ENCODE results near the gene ESR2. TPM values are rescaled to one million over a fixed set of nuclear protein-coding genes. Genes with fewer than 3 reads are reported as not detected.
"Not testable (repeated sequence)": the region's sequence is repeated elsewhere in the genome, so short reads cannot be mapped to it uniquely, and the experiment has no call there.

ESR2 gene
- total RNA-seq, 2 experiments from 2014 or later: 0.16 TPM; not detected in 1

- no peaks in the 10 kb centered on the region for H3K9me3 Mint-ChIP-seq (ENCODE audit: insufficient read depth)
- peak overlapping the region; percentile 7 for H3K27ac Mint-ChIP-seq
- H3K27me3 Mint-ChIP-seq (ENCODE audit: low read depth): no peaks in the 10 kb centered on the region
- H3K4me3 Mint-ChIP-seq: no peak overlapping the region
- peaks cover 66% of the 10 kb centered on the region for H3K36me3 Mint-ChIP-seq (ENCODE audit: low read depth)
- ChIA-PET POLR2A (no interaction called here), CTCF (interaction anchor here (0.6 kb wide), 1 partner anchor 13 kb away, joined by 4 read pairs; no protein-coding TSS in a partner anchor)
- DNase-seq (no peak), ATAC-seq (no peak)
- no peaks in the 10 kb centered on the region for H3K4me1 Mint-ChIP-seq (ENCODE audit: low read depth)
Observed at GRCh38 chr14:64217834-64218233, 76.3 kb downstream of the ESR2 start.

DNA sequence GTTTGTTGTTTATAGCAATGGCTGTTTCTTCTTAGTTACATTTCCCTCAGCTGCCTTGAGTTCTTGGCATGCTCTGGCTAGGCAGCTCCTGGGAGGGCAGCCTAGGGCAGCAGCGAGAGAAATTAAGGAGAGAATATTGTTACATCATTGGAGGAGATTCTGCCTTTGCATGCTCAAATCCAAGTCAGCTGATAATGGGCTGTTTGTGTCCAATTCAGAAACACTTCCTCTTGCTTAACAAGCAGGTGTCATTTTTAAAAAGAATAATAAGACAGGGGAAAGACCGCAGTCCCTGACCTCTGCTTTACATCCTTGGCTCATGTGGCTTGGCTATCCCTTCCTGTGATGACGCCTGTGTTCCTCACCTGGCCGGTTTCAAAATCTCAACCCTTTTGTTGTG lies 76.9 kb downstream of the ESR2 start:
- H3K27ac Mint-ChIP-seq: no peak overlapping the region
- no peak for ATAC-seq
- no peaks in the 10 kb centered on the region for H3K9me3 Mint-ChIP-seq (ENCODE audit: insufficient read depth)
- POLR2A ChIA-PET: no interaction called here
- CTCF ChIA-PET: interaction anchor here (0.6 kb wide), 1 partner anchor 13 kb away, joined by 4 read pairs; no protein-coding TSS in a partner anchor
- H3K36me3 Mint-ChIP-seq (ENCODE audit: low read depth): peaks cover 69% of the 10 kb centered on the region
- no peaks in the 10 kb centered on the region for H3K4me1 Mint-ChIP-seq (ENCODE audit: low read depth)
- DNase-seq: no peak
- H3K4me3 Mint-ChIP-seq: no peak overlapping the region
- no peaks in the 10 kb centered on the region for H3K27me3 Mint-ChIP-seq (ENCODE audit: low read depth)

- DNase-seq: no peak
- ChIA-PET POLR2A (no interaction called here), CTCF (no interaction called here)
- no peaks in the 10 kb centered on the region for H3K9me3 Mint-ChIP-seq (ENCODE audit: insufficient read depth)
- H3K36me3 Mint-ChIP-seq (ENCODE audit: low read depth): peaks cover 70% of the 10 kb centered on the region
- no peak for ATAC-seq
- no peak overlapping the region for H3K27ac Mint-ChIP-seq
- H3K4me3 Mint-ChIP-seq: no peak overlapping the region
- H3K27me3 Mint-ChIP-seq (ENCODE audit: low read depth): no peaks in the 10 kb centered on the region
- no peaks in the 10 kb centered on the region for H3K4me1 Mint-ChIP-seq (ENCODE audit: low read depth)
Observed at GRCh38 chr14:64215978-64216377, 78.2 kb downstream of the ESR2 start.

GRCh38 chr14:64215274-64215673 lies 78.9 kb downstream of the ESR2 start:
- no peaks in the 10 kb centered on the region for H3K27me3 Mint-ChIP-seq (ENCODE audit: low read depth)
- H3K4me3 Mint-ChIP-seq: no peak overlapping the region
- ChIA-PET CTCF (interaction anchor here (0.6 kb wide), 1 partner anchor 421 kb away, joined by 3 read pairs; no protein-coding TSS in a partner anchor), POLR2A (no interaction called here)
- no peak overlapping the region for H3K27ac Mint-ChIP-seq
- DNase-seq (no peak), ATAC-seq (no peak)
- H3K9me3 Mint-ChIP-seq (ENCODE audit: insufficient read depth): no peaks in the 10 kb centered on the region
- peaks cover 72% of the 10 kb centered on the region for H3K36me3 Mint-ChIP-seq (ENCODE audit: low read depth)
- no peaks in the 10 kb centered on the region for H3K4me1 Mint-ChIP-seq (ENCODE audit: low read depth)

- DNase-seq: no peak
- H3K4me3 Mint-ChIP-seq: no peak overlapping the region
- ATAC-seq: no peak
- ChIA-PET CTCF (no interaction called here), POLR2A (interaction anchor here (0.7 kb wide), 1 partner anchor 10 kb away, joined by 3 read pairs; no protein-coding TSS in a partner anchor)
- H3K36me3 Mint-ChIP-seq (ENCODE audit: low read depth): peaks cover 70% of the 10 kb centered on the region
- peaks cover 7% of the 10 kb centered on the region for H3K4me1 Mint-ChIP-seq (ENCODE audit: low read depth)
- no peaks in the 10 kb centered on the region for H3K27me3 Mint-ChIP-seq (ENCODE audit: low read depth)
- H3K27ac Mint-ChIP-seq: no peak overlapping the region
- no peaks in the 10 kb centered on the region for H3K9me3 Mint-ChIP-seq (ENCODE audit: insufficient read depth)
Observed at GRCh38 chr14:64213853-64214570, 80.2 kb downstream of the ESR2 start.

DNA sequence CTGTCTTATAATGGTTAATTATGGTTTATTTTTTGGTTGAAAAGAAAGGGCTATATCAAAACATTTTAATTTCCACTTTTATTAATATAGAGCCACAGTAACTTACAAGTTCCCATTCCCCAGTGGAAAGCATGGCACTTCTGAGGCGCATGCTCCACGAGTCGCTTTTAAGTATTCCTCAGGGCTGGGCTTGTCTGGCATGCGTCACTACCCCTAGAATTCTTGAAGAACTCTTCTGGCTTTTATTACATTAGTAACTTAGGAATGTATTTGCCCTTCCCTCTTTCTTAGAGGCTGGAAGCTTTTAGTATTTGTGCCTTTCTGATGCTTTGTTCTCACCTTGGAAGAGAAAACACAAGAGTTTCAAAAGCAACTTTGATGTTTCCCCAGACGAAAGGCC lies 81.1 kb downstream of the ESR2 start:
- ATAC-seq (no peak), DNase-seq (no peak)
- ChIA-PET POLR2A (interaction anchor here (0.7 kb wide), 1 partner anchor 11 kb away, joined by 3 read pairs; no protein-coding TSS in a partner anchor), CTCF (interaction anchor here (0.9 to 1.2 kb wide), 2 partner anchors 50 to 81 kb away, joined by 3 read pairs; partner anchors contain the start of gene ESR2)
- no peak overlapping the region for H3K27ac Mint-ChIP-seq
- H3K4me1 Mint-ChIP-seq (ENCODE audit: low read depth): peaks cover 11% of the 10 kb centered on the region
- no peak overlapping the region for H3K4me3 Mint-ChIP-seq
- no peaks in the 10 kb centered on the region for H3K27me3 Mint-ChIP-seq (ENCODE audit: low read depth)
- H3K36me3 Mint-ChIP-seq (ENCODE audit: low read depth): peaks cover 71% of the 10 kb centered on the region
- H3K9me3 Mint-ChIP-seq (ENCODE audit: insufficient read depth): no peaks in the 10 kb centered on the region

DNA sequence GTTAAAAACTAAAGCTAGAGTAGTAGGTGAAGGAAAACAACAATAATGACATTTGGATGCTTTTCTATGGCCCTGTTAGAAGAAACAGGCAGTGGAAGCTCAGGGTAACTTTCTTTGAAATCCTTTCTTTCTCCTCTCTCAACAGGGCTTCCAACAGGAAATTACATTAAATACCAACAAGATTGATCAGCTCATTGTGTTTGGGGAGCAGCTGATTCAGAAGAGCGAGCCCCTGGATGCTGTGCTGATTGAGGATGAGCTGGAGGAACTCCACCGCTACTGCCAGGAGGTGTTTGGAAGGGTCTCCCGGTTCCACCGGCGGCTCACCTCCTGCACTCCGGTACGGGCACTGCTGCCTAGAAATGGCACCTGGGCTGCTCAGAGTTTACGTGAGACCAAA lies 81.5 kb downstream of the ESR2 start:
- Mint-ChIP-seq H3K27ac (no peak overlapping the region), H3K4me1 (ENCODE audit: low read depth) (peaks cover 11% of the 10 kb centered on the region), H3K9me3 (ENCODE audit: insufficient read depth) (no peaks in the 10 kb centered on the region), H3K4me3 (no peak overlapping the region), H3K27me3 (ENCODE audit: low read depth) (no peaks in the 10 kb centered on the region), H3K36me3 (ENCODE audit: low read depth) (peaks cover 72% of the 10 kb centered on the region)
- ChIA-PET CTCF (interaction anchor here (0.9 to 1.2 kb wide), 2 partner anchors 49 to 82 kb away, joined by 3 read pairs; partner anchors contain the start of gene ESR2), POLR2A (no interaction called here)
- no peak for ATAC-seq
- DNase-seq: no peak

DNA sequence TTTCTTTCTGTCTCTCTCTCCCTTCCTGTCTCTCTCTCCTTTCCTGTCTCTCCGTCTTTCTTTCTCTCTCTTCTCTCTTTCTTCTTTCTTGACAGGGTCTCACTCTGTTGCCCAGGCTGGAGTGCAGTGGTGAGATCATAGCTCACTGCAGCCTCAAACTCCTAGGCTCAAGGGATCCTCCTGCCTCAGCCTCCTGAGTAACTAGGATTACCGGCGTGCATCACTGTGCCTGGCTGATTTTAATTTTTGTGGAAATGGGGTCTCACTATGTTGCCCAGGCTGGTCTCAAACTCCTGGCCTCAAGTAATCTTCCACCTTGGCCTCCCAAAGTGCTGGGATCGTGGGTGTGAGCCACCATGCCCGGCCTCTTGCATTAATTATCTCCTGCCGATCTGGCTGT lies 83.3 kb downstream of the ESR2 start:
- H3K4me1 Mint-ChIP-seq (ENCODE audit: low read depth): peaks cover 11% of the 10 kb centered on the region
- DNase-seq; H3K27me3 Mint-ChIP-seq (ENCODE audit: low read depth); H3K9me3 Mint-ChIP-seq (ENCODE audit: insufficient read depth); POLR2A ChIA-PET; ATAC-seq; CTCF ChIA-PET; H3K4me3 Mint-ChIP-seq: not testable (repeated sequence)
- H3K27ac Mint-ChIP-seq: peak overlapping the region; percentile 12
- H3K36me3 Mint-ChIP-seq (ENCODE audit: low read depth): peaks cover 62% of the 10 kb centered on the region

- ChIA-PET CTCF (interaction anchor here (1.6 kb wide), 1 partner anchor 11 kb away, joined by 5 read pairs; no protein-coding TSS in a partner anchor), POLR2A (no interaction called here)
- H3K27ac Mint-ChIP-seq: no peak overlapping the region
- H3K27me3 Mint-ChIP-seq (ENCODE audit: low read depth): no peaks in the 10 kb centered on the region
- H3K9me3 Mint-ChIP-seq (ENCODE audit: insufficient read depth): no peaks in the 10 kb centered on the region
- peaks cover 11% of the 10 kb centered on the region for H3K4me1 Mint-ChIP-seq (ENCODE audit: low read depth)
- ATAC-seq (no peak), DNase-seq (no peak)
- no peak overlapping the region for H3K4me3 Mint-ChIP-seq
- peaks cover 58% of the 10 kb centered on the region for H3K36me3 Mint-ChIP-seq (ENCODE audit: low read depth)
Observed at GRCh38 chr14:64210216-64210615, 84.0 kb downstream of the ESR2 start.

- Mint-ChIP-seq H3K27ac (no peak overlapping the region), H3K4me3 (no peak overlapping the region), H3K36me3 (ENCODE audit: low read depth) (peaks cover 58% of the 10 kb centered on the region), H3K27me3 (ENCODE audit: low read depth) (no peaks in the 10 kb centered on the region), H3K4me1 (ENCODE audit: low read depth) (peaks cover 11% of the 10 kb centered on the region), H3K9me3 (ENCODE audit: insufficient read depth) (no peaks in the 10 kb centered on the region)
- no peak for ATAC-seq
- DNase-seq: no peak
- ChIA-PET POLR2A (interaction anchor here (1.1 kb wide), 1 partner anchor 9 kb away, joined by 3 read pairs; no protein-coding TSS in a partner anchor), CTCF (interaction anchor here (1.6 kb wide), 1 partner anchor 10 kb away, joined by 5 read pairs; no protein-coding TSS in a partner anchor)
Observed at GRCh38 chr14:64209444-64210131, 84.6 kb downstream of the ESR2 start.

DNA sequence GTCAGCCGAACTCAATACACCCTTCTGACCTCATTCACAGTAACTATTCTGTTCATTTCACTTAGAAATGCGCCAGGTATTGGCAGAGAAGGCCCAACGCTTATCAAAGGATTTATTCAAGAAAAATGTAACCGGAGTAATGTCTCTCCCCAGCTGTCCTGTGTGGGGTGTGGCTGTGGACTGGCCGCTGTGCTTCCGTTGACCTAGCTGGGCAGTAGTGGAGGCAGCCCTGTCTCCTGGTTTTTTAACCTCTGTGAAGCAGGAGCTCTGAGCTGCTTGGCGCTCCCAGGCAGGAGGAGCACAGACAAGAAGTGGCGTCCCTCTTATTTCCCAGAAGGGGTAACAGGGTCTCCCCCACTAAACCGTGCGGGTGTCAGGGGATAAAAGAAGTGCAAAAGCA lies 85.2 kb downstream of the ESR2 start:
- no peak for DNase-seq
- no peaks in the 10 kb centered on the region for H3K9me3 Mint-ChIP-seq (ENCODE audit: insufficient read depth)
- POLR2A ChIA-PET: interaction anchor here (1.1 kb wide), 1 partner anchor 8 kb away, joined by 3 read pairs; no protein-coding TSS in a partner anchor
- no peak for ATAC-seq
- no peak overlapping the region for H3K27ac Mint-ChIP-seq
- CTCF ChIA-PET: interaction anchor here (1.6 kb wide), 1 partner anchor 10 kb away, joined by 5 read pairs; no protein-coding TSS in a partner anchor
- H3K36me3 Mint-ChIP-seq (ENCODE audit: low read depth): peaks cover 56% of the 10 kb centered on the region
- H3K4me3 Mint-ChIP-seq: no peak overlapping the region
- H3K4me1 Mint-ChIP-seq (ENCODE audit: low read depth): peaks cover 11% of the 10 kb centered on the region
- H3K27me3 Mint-ChIP-seq (ENCODE audit: low read depth): no peaks in the 10 kb centered on the region

- ATAC-seq (no peak), DNase-seq (no peak)
- Mint-ChIP-seq H3K36me3 (ENCODE audit: low read depth) (peaks cover 58% of the 10 kb centered on the region), H3K4me3 (no peak overlapping the region), H3K27me3 (ENCODE audit: low read depth) (no peaks in the 10 kb centered on the region), H3K27ac (no peak overlapping the region), H3K9me3 (ENCODE audit: insufficient read depth) (no peaks in the 10 kb centered on the region), H3K4me1 (ENCODE audit: low read depth) (peaks cover 11% of the 10 kb centered on the region)
- ChIA-PET POLR2A (no interaction called here), CTCF (no interaction called here)
Observed at GRCh38 chr14:64208261-64208660, 85.9 kb downstream of the ESR2 start.

Measured in activated CD8-positive, alpha-beta T cell treated with anti-CD3 and anti-CD28 coated beads, Interleukin-2, amount 10 ng/mL, durations not matched to agents 7 days and 5 days (primary cell).